ENCODE measurements around the gene RABGAP1.

Gene RABGAP1

DNA sequence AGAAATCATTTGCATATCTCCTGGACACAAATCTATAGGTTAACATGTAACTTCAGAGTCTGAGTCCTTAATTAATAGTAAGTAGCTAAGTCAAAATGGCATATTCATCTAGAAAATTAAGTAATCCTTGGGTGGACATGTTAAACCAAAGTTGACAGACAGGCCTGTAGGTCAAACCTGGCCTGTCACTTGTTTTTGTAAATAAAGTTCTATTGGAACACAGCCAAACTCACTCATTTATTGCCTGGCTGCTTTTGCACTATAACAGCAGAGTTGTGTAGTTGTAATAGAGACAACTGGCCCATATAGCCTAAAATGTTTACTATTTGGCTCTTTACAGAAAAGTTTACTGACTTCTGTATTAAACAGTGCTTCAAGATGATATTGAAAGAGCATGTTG lies 68.1 kb downstream of the RABGAP1 start:
- no peak for DNase-seq

DNA sequence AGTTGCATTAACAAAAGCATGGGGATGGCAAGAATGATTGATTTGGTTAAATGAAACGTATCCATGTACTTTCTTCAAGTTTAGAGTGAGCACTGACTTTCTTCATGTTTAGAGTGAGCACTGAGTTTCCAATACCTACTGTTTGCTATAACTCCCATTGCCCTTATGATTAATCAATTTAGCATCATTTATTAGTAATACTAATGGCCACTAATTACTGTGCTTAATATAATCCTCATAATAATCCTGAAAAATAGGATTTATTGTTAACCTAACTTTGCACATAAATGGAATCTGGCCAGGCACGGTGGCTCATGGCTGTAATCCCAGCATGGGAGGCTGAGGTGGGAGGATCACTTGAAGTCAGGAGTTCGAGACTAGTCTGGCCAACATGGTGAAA lies 70.6 kb downstream of the RABGAP1 start:
- no peak for DNase-seq

DNA sequence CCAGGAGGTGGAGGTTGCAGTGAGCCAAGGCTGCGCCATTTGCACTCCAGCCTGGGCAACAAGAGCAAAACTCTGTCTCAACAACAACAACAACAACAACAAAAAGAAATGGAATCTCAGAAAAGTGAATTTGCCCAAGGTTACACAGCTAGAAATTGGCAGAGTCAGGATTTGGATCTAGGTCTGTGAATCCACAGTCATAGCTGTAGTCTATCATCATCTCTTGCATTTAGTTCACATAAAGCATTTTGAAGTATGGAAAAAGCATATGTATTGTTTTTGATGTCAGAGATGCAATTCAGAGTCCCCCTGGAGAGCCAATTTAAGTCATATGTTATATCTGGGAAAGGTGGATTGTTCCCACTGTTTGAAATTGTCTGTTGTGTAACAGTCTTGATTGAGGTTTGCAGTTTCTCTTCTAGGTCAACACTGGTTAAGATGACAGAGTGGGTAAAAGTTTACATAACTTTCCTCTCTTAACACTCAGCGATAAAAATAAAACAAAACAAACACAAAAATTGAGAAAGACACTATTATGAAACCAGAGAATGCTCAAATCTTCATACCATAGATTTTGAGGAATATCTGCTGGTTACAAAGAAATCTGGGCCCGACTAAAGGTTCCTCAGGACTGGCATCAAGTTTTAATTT lies 71.2 kb downstream of the RABGAP1 start:
- DNase-seq: no peak

DNA sequence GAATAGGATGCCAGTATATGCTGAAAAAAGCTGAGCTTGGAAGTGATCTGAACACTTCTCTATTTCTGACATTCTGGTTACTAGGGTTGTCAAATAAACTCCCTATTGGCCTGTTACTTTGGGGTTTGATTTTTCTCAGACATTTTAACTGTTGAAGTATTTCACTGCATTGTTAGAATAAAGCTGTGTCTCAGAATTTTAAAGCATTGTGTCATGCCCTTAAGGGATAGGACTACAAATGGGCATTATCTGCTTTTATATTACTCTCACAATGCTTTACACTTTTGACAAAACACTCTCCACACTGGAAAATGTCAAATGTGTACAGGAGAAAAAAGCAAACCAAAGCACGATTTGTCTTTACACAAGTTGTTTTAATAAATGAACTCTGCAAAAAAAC lies 75.8 kb downstream of the RABGAP1 start:
- no peak for DNase-seq

DNA sequence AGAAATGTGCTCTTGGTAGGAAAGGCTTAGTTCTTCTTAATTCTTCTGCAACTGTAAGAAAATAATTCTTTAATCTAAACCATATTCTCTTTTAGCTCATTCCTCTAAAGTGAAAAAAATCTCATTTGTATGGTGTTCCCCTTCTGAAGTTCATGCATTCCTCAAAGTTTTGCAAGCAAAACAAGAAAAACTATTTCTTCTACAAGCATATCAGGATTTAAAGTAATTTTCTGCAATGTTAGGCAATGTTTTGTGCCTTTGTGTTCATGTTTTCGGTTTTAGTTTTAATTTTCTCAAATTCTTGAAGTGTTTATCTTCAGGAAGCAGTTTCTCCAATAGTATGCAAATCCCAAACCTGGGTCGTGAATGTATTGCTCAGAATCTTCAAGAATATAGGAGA lies 80.0 kb downstream of the RABGAP1 start:
- DNase-seq: no peak

DNA sequence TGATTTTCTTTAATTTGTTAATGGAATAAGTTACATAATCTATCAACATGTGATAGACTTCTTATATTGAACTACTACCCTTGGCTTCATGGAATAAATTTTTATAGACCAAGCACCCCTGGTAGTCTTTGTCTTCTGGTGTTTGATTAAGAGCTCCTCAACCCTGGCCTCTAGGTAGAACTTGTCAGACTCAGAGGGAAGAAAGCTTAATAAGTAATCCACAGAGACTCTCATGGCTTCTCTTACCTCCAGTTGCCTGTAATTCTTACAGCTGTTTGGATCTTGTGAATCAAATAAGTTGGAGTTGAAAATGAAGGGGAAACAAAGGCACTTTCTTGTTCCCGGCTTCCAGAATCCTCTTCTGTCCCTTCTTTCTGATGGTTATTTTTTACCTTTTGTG lies 85.6 kb downstream of the RABGAP1 start:
- no peak for DNase-seq

DNA sequence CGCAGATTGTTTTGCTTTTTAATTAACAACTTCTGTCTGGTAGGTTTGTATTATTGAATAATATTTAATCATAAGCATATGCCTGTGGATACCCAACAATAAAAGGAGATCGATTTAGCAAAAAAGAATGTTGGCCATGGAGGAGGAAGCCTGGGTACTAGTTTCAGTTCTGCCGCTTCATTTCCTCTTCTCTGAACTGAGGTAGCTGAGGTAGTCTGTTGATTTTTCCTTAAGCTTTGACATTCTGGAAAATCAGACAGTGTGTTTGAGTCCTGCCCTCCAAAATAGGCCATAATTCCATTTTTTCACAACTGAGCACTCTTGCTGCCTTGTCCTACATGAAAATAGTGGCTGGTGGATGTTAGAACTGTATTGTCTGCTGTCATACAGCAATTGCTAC lies 86.7 kb downstream of the RABGAP1 start:
- DNase-seq: no peak

DNA sequence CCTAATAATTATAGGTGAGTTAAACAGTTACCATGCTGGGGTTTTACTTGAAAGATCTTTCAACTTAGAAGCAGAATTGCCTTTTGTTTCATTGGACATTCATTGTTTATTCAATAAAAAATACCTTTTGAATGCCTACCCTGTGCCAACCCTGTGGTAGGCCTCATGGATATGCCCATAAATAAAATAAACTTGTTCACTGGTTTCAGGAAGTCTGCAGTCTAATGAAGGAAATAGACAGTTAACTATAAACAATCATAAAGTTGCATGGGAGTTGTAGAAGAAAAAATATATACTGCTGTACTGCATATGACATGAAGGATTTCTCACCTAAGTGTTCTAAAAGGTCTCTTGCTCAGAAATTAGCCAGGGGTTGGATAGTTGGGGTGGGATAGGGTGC lies 87.3 kb downstream of the RABGAP1 start:
- DNase-seq: no peak

DNA sequence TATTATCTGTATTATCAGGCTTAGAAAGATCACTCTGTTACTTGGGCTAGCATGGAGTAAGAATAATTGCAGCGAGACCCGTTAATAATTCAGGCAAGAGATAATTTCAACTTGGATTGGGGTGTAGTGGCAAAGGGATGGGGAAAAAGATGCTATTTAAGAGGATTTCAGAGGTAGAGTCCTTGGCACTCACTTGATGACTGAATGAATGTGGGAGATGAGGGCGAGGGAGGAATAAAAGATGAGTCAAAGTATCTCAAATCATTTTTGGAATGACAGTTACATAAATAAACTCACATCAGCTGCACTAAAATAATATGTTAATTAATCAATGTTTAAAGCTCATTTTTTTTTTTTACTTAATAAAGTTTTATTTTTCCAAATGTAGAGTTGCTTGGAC lies 88.2 kb downstream of the RABGAP1 start:
- no peak for DNase-seq

DNA sequence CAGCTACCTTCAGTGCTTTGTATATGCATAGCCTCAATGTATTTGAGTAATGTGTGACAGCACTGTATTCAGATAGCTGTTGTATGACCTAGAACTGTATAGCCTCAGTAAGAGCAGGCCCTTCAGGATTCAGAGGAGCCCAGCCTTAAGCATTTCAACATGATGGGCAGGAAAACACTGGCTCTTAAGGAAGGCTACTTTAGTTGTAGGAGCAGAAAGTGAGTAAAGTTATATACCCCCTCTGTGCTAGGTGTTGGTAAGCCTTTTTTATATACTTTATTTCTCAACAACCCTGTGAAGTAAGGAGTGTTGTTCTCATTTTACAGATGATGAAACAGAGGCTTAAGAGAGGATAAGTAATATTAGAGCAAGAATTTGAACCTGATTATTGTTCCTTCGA lies 91.1 kb downstream of the RABGAP1 start:
- no peak for DNase-seq

DNA sequence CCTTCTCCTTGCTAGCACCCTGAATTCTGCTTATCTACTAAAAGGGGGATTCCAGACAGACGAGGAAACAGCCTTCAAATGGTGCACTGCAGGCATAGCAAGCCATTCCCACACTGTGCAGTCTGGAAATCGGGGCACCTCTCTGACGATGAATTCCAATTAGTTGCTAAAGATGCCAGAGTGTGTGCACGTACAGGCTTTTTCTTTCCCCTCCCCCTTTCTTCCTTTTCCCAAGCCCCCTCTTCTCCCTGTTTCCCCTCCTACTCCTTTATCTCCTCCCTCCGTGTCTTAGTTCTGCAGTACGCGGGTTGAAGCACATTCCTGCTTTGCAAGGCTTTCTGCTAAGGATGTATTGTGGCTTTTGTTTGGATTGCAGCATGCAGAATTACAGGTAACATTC lies 92.5 kb downstream of the RABGAP1 start, which contains the start of gene GPR21:
Gene GPR21 (plus strand): TSS at position 316 of the 400 bp plus-strand sequence. CDS start 900 bp downstream, outside the sequence.
- peak in 13 of 58 donors; percentile 6 to 52 (median 23) for DNase-seq

DNA sequence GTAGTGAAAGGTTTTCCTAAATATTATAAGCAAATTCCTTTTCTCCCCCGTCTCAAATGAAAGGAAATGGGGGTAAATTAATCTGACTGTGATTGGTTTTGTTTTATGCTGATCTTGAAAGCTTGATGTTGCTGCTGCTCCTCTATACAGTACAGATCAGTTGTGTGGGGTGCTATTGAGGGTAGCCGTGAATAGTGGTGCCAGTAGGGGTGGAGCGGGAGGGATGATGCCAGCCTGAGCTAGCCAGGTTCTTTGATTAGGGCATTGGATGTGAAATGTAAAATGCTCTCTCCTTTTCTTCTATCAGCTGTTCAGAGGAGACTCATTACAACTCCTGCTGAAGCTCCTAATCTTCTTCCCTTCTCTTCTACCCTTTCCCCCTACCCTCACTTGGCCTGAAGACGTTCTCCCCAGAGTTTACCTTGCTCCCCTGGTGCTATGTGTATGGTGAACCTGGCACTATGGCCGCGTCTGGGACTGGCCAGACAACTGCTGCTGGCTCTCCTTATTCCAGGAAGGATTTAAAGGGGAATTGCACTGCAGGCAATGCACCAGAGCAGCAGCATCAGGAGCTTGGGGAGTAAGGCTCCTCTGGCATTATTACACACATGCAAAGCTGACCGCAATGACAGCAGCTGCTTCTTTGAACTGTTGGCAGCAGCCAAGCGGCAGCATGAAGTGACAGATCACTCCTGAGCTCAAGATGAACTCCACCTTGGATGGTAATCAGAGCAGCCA lies 93.2 kb downstream of the RABGAP1 start:
- peak in 10 of 58 donors; percentile 5 to 56 (median 20) for DNase-seq

DNA sequence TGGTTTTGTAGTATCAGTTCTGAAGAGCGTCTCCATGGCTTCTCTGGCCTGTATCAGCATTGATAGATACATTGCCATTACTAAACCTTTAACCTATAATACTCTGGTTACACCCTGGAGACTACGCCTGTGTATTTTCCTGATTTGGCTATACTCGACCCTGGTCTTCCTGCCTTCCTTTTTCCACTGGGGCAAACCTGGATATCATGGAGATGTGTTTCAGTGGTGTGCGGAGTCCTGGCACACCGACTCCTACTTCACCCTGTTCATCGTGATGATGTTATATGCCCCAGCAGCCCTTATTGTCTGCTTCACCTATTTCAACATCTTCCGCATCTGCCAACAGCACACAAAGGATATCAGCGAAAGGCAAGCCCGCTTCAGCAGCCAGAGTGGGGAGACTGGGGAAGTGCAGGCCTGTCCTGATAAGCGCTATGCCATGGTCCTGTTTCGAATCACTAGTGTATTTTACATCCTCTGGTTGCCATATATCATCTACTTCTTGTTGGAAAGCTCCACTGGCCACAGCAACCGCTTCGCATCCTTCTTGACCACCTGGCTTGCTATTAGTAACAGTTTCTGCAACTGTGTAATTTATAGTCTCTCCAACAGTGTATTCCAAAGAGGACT lies 94.2 kb downstream of the RABGAP1 start:
- DNase-seq: peak in 1 of 58 donors; percentile 13

DNA sequence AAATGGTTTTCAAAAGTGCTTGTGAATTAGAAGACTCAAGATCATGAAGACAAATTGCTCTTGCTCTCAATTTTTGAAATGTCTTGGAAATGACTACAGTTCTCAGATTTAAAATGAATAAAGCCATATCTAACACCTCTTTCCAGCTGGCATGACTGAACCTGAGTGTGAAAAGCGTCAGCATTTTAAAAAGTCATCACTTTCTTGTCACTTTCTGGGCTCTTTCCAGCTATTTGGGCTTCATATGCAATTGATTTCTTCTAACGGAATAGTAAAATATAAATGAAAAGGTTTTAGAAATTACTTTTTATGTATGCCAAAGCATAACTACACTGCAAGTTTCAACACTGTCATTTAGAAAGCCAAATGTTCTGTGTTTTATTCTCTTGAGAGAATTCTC lies 95.0 kb downstream of the RABGAP1 start:
- DNase-seq: no peak

DNA sequence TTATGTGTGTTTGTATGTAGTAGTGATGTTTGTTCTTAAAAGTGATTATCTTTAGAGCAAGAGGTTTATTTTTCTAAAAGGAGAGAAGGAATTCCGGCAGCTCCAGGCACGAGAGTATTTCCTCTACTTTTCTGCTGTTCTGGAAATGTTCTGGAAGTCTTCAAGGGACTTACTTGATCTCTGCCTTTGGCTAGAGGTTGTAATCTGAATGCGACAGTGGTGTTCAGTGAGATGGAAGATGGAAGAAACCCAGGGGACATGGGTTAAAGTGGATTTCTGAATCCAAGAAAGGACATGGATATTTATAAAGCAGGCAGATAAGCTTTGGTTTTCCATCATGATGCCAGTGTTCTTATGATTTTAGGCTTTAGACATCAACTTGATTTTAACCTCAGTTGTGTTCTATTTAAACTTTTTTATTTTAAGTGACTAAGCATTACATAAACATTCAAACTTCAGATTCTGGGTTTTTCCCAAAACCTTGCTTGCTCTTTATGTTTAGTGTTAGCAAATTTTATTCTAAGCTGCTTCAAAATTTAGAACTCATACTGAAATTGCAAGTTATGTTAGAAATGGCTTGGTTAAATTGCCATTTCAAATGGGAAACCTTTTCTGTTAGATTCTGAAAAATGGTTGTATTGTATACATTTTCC lies 96.2 kb downstream of the RABGAP1 start:
- no peak for DNase-seq

DNA sequence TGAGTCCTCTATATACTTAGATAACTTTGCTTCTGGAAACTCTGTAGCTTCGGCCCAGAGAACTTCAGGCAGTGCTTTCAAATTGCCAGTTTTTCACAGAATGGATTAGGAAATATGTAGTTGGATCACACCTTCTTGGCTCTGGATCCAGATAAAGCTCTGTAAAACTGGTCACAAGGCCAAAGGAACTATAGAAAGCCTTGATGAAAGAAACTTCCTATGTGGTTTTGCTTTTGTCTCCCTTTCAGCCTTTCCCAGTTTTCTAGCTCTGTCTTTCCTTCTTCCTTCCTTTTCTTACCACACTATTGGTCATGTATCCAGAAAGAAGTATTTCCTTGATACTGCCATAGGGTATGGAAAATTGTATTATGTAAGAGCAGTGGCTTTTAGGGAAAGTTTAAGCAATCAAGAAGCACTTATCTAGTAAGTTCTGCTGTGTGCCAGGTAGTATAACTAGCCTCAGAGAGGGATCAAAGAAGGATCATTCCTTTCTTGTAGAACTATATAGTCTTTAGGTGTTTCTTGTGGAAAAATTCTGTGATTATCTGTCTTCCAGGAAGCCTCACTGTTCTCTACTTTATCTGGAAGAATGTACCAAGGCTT lies 98.9 kb downstream of the RABGAP1 start:
- no peak for DNase-seq

DNA sequence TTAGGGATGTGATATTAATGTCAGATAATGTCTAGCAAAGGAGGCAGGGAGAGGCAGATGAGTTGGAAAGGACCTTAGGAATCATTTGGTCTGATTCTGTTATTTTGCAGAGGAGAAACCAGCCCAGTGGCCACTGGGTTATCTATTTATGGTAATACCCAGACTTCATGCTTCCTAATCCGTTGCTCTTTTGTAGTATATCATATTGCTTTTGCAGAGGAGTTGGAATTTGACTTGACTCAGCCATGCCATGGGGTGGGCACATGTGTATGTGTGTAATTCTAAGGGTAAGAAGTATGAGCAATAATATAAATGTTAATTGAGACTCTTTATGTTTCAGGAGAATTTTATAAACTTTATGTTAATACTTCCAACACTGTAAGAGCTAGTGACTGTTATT lies 100.0 kb downstream of the RABGAP1 start:
- DNase-seq: no peak

DNA sequence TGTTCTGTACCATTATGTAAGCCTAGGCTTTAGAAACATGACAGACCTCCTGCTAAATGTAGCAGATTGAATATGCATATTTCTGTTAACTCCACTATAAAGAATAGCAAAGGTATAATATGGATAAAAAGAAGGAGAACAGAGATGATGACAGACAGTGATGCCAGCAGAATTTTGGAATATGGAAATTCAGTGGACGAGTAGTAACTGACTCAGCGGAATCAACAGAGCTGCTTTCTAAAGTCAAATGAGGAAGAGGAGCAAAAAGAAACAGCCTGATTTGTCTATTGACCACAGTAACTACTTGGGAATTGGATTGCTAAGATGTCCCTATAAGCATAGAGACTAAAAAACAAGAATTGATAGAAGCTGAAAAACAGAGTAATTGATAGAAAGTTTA lies 100.7 kb downstream of the RABGAP1 start:
- no peak for DNase-seq

DNA sequence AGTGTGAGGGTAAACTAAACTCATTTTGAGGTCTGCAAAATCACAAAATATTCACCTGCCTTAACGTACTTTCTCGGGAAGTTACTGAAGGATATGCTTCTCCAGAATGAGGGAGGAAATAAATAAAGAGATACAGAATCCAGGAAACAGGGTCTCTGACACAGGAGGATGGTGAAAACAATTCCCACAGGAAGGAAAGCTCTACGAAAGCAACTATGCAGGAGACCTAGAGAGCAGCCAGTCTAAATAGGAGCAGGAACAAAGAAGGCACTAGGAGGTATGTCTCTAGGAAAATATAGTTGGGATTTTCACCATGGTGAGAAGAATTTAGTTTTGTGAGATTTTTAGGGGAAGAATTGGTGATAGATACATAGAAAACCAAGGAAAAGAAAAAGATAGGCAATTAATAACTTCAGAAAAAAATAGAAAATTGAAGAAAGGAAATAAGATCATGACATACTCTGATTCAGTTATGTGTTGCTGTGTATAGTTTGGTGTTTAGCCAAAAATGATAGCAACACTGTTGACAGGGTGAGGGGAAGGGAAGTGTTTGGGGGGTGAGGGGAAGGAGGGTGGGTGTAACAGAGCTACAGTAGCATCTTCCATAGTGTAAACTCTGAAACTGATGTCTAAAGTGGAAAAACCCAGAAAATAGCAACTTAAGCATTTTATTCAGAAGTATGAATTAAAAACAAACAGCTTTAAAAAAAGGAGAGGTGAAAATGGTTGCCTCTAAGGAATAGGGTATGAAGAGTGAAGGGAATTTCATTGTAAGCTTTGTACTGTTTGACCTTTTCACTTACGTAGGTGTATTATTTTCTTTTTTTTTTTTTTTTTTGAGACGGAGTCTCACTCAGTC lies 102.5 kb downstream of the RABGAP1 start:
- no peak for DNase-seq

DNA sequence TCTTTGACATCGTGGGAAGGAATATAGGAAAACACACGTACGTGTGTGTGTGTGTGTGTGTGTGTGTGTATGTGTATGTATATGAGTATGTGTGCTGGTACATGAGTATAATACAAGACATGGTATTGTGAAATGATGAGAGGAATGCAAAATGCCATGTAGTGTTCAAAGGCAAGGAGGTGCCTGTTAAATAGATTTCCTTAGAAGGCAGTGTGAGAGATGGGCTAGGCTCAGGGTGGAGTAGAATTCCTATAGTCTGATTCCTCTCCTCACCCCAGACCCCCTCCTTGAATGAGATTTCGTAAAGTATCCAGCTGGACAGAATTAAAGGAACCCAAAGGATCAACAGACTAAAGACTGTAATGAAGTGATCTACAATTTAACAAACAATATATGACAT lies 103.8 kb downstream of the RABGAP1 start:
- DNase-seq: no peak

Measured in anterior cingulate cortex (tissue), 58 donors.